K562 (cell line): ENCODE measurements around the gene FAAP100.

Experiments used
- ATF2 ChIP-seq: sonication (generic); formaldehyde crosslinking; IDR thresholded peaks from 2 replicates; pipeline ENCODE4 v1.8.1; 2022; ENCODE audit warnings: missing genetic modification reagents
- CREB1 ChIP-seq, 2 experiments: sonication (generic) in 1 of 2; formaldehyde crosslinking in 1 of 2; IDR thresholded peaks; 2 replicates each; pipeline versions ENCODE4 v1.6.1 to v1.8.0; 2012 to 2022; ENCODE audit warnings: inconsistent platforms in 1 of 2, mild to moderate bottlenecking in 1 of 2, missing genetic modification reagents in 1 of 2, moderate library complexity in 1 of 2
- HNRNPK ChIP-seq: fragments of 200-400 bp; formaldehyde crosslinking; IDR thresholded peaks from one replicate; pipeline ENCODE4 v1.6.1; 2018; ENCODE audit warnings: mild to moderate bottlenecking, low read depth, low read length; ENCODE audit not compliant: poor library complexity, severe bottlenecking
- MAX ChIP-seq: sonication (generic); formaldehyde crosslinking; IDR thresholded peaks from 2 replicates; pipeline ENCODE4 v1.9.0; 2022; ENCODE audit warnings: mild to moderate bottlenecking, missing genetic modification reagents
- NFYB ChIP-seq: IDR thresholded peaks from 2 replicates; pipeline ENCODE4 v1.6.1; 2011; ENCODE audit warnings: mild to moderate bottlenecking, moderate library complexity; ENCODE audit not compliant: insufficient read length; ENCODE audit errors: extremely low read depth
- NR2C2 ChIP-seq, 2 experiments: fragments of 200-800 bp in 1 of 2; sonication (Bioruptor generic) in 1 of 2; sonication (generic) in 1 of 2; formaldehyde crosslinking in 1 of 2; IDR thresholded peaks; 2 replicates each; pipeline versions ENCODE4 v1.6.1 to v1.8.0; 2016 to 2022; ENCODE audit warnings: mild to moderate bottlenecking in 1 of 2, missing compliant biosample characterization in 1 of 2, missing genetic modification characterization in 1 of 2, missing genetic modification reagents in 1 of 2
- SMC3 ChIP-seq: conservative IDR thresholded peaks from 2 replicates; pipeline ENCODE4 v1.6.1; 2011; ENCODE audit warnings: low read depth, low read length, improper control_type of control experiment; ENCODE audit not compliant: insufficient read depth
- XRCC5 ChIP-seq: fragments of 200-400 bp; formaldehyde crosslinking; IDR thresholded peaks from 2 replicates; pipeline ENCODE4 v1.6.1; 2017; ENCODE audit warnings: low read depth, mild to moderate bottlenecking, low read length
- ZNF583 ChIP-seq: fragments of 250-450 bp; sonication (Bioruptor Pico); IDR thresholded peaks from 2 replicates; pipeline ENCODE4 v1.4.0; 2020

- no peak for TF ChIP-seq NFYB
- TF ChIP-seq CREB1 (IDR thresholded peaks at IDR 0.05) = no peak
- no peak for TF ChIP-seq CREB1 (CRISPR knock-in tag; IDR thresholded peaks at IDR 0.05)
- TF ChIP-seq HNRNPK = no peak
- TF ChIP-seq MAX (CRISPR knock-in tag) = no peak
- no peak for TF ChIP-seq XRCC5
- no peak for TF ChIP-seq SMC3
- TF ChIP-seq ZNF583 = no peak
- TF ChIP-seq ATF2 (CRISPR knock-in tag) = 0 out of 2 replicates have a peak, but pooled peaks have one; percentile 45
- TF ChIP-seq NR2C2 (CRISPR knock-in tag; IDR thresholded peaks at IDR 0.05) = no peak
- no peak for TF ChIP-seq NR2C2 (tag; IDR thresholded peaks at IDR 0.05)
Observed at GRCh38 chr17:81509207-81509971, 42.8 kb downstream of the FAAP100 start.
